ENCODE data around the gene MACC1.
A peak's percentile ranks its signal among the peaks of the same experiment; 100 is the strongest.

Gene MACC1

DNA sequence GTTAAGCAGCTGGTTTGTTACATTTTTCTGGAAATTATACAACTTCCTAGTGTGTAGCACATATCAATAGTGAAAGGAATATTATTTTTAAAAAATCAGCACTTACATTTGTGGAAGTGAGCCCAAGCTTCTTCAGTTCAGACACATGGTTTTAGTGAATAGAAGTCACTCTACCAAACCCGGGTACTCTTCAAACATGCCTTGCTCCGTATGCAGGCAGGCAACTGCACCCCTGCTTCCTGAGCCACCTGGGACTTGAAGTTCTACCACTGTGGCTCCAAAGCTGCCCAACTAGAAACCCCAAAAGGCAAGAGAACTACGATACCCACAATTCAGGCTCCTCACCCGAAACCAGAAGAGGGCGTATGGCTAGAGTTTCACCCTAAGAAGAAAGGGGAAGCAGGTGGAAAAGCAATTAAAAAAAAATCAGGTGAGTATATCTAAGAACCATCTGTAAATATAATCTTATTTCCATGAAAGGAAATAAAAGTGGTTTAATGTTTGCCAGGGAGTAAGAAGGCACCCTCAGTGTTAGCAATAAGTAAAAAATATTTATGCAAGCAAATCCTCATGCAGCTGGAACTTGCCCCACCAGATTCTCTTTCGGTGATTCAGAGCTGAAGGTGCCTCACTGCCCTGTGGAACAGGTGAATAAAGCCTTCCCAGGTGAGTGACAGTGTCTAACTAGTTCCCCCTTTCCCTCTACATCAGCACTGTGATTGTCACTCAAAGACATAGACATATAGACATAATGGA lies at the start of gene MACC1:
MACC1 (minus strand) TSS at position 192 of the 756 bp plus-strand sequence. CDS start 55,522 bp downstream, outside the sequence.
- DNase-seq (ENCODE audit: low spot score): peak; percentile 35

DNA sequence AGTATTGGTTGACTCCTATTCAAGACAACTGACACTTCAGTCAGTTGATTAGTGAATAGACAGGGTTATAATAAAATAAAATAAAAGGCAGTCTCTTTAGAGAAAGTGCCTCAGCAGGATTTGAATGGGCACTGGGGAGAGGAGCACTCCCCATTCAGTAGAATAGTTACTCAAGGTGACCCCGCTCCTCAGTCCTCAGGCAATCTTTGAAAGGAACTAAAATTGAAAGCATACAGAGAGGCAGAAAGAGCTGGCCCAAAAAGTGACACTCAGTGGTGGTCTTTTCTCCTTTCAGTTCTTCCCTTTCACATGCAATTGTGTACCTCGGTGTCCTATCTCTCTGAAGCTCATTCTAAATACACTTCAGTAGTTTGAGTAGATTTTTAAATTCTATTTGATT lies 47.4 kb upstream of the MACC1 start:
- no peak for DNase-seq (ENCODE audit: low spot score)

DNA sequence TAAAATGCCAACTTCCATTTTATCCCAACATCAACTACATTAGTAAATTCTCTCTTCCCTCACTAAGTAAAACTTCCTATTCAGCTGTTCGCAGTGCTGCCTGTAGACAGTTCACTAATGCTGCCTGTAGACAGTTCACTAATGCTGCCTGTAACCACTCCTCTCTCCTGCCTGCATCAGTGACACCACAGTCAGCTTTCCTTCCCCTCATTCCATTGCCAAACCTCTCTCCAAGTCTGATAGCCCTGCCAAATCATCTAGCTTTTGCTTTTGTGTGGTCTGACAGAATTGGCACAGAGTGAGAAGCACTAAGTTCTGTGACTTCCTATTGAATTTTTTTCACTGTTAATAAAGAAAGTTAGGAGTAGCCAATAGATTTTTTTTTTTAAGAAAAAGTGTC lies 43.0 kb upstream of the MACC1 start:
- no peak for DNase-seq (ENCODE audit: low spot score)

DNA sequence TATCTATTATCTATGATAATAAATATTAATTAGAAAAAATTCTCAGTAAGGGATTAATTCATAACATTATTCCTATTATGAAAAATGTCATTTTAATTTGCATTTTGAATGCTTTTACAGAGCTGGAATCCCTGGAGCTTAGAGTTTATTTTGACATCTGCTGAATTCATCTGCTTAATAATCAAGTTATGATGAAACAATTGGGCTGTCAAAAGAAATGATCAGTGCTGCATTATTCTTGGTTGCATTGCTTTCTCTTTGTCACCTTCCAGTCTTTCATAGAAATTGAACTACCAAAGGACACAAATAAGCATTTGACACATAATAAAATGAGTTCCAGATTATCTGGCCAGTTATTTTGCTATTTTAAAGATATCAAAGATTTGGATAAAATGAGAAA lies 40.0 kb upstream of the MACC1 start:
- no peak for DNase-seq (ENCODE audit: low spot score)

DNA sequence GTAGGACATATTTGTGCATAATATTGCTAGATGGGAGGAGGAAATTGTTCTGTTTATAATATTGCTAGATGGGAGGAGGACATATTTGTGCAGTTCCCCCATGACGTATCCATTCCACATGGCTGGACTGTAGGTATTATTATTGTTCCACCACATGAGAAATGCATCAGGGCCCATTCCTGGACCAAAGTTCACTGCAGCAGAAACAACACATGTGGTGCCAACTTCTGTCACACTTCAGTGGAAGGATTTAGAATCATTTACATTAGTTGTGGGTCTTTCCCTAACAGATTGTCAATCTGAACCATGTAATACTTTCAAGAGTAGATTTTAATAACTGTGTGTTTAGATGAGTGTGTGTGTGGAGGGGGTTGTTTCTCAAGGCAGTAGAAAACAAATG lies 32.7 kb upstream of the MACC1 start:
- no peak for DNase-seq (ENCODE audit: low spot score)

- DNase-seq (ENCODE audit: low spot score): no peak
Measured at GRCh38 chr7:20249376-20249775, 32.2 kb upstream of the MACC1 start.

DNA sequence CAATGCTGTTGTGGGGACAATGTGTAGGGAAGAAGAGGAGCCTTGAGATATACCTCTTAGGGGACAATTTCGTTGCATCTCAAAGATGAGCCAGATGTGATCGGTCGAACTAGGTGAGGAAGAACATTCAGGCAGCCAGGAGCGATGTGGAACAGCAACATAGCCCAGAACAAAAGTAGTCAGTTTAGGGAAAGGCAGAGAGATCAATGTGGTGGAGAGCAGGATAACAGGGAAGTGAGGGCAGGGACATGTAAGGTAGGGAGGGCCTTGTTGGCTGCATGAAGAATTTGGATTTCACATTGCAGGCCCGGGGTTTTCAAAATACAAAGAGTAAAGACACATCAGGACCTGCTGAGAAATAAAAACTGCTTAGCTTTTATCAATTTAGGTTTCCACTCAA lies 29.1 kb upstream of the MACC1 start:
- DNase-seq (ENCODE audit: low spot score): no peak

- no peak for DNase-seq (ENCODE audit: low spot score)
Measured at GRCh38 chr7:20244334-20245120, 27.3 kb upstream of the MACC1 start.

DNA sequence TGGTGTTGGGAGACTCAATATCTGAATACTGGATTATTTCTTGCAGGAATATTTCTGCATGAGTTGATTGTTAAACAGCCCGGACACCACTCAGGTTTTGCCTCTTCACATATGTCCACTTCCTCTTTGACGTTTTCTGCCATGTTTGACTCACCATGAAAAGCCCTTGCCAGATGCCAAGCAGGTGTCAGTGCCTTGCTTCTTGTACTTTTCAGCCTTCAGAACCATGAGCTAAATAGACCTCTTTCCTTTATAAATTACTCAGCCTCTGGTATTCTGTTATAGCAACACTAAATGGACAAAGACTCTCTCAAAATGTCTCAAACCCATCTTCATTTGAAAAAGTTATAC lies 24.7 kb upstream of the MACC1 start:
- no peak for DNase-seq (ENCODE audit: low spot score)

DNA sequence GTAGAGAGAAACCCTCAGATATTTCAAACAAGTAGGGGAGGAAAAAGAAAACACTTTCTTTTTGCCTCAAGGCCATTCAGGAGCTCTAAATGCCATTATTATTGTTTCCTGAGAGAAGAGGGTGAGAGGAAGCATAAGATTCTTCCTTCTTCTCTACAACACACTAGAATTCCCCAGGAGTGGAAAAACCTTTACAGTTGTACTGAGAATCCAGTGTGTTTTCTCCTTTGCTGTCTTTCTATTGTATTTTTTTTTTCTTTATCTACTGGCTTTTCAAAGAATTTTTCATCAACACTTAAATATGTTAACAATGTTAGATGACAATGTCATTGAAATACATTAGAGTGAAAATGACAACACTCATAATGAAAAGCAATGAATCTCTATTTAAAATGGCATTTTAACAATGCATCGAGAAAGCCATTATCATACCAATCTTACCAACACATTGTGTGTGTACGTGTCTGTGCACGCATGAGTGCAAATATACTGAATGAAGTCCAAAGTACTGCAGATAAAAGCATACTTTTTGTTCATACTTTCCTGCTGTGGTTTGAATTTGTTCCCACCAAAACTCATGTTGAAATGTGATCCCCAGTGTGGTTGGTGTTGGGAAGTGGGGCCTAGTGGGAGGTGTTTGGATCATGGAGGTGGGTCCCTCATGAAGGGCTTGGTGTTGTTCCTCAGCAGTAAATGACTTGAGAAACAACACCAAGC lies 24.2 kb upstream of the MACC1 start:
- no peak for DNase-seq (ENCODE audit: low spot score)

GRCh38 chr7:20240080-20240926 lies 23.1 kb upstream of the MACC1 start:
- no peak for DNase-seq (ENCODE audit: low spot score)

DNA sequence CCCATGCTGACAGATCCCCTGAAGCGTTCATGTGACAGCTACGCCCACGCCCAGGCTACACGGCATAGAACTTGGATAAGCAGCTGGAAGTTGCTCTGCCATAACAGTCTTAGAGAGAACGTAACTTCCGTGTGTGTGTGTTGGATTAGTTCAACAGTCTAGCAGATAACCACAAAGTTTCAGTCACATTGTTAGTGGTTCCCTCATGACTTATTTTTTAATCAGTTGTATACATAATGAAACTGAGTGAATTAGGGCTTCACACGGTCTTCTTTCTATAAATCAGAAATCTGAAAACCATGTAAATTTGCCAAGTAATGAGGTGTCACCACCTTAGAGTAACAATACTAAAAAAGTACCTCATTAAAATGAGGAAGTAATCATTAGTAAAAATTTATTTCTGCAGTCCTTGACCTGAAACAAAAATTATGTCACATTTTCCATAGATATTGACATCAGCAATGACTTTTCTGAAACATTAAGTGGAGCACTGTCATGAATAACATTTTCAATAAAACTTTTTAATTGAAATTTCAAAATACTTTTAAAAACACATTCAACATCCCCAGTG lies 21.7 kb upstream of the MACC1 start:
- DNase-seq (ENCODE audit: low spot score): no peak

DNA sequence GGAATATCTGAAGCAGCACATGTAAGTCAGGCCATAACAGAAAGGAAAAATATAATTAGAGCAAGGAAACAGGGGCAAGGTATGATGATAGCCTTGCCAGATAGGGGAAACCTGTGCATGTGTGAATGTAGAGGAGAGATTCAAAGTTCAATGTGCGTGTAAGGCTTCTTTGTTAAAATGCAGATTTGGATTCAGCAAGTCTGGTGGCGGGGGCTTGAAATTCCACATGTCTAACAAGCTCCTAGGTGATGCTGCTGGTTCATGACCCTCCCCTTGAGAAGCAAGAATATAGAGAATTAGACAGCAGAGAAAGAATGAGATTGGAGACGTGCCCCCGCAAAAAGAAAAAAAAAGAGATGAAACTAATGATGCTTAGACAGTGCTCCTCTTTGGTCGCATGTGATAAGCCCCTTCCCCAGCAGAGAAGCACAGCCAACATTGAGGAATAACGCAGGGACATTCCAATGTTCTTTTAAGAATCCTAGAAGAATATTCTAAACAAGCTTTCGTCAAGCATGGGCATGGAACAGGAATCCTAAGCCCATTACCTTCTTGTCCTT lies 21.1 kb upstream of the MACC1 start:
- no peak for DNase-seq (ENCODE audit: low spot score)

DNA sequence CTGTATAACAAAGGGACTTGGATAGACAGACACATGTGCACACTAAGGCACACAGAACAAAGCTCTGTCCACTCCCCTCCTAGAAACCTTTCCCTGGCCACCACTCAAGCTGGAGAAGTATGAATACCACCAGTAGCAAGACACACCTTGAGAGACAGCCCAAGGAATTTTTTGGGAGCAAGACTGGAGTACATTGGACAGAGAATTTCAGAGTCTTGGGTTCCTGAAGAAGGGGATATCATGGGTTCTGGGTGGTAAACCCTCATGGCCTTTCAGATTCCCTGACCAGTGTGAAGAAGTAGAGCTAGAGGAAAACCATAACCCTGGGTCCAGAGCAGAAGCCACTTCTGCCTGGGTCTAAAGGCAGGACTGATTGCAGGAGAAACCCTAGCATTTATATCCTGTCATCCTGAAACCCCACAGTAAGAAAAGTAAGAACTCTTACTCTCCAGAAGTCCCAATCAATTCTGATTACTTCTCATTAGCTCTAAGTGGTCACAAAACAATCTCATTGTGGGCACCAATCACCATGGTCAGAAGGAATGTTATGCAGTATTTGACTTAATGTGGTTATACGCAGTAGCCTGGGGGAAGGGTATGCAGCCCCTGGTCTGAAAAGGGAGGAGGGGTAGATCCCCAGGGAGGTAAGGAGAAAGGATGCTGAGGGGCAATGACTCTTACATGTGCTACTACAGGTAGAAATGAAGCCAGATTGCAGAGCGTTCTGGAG lies 20.4 kb upstream of the MACC1 start:
- DNase-seq (ENCODE audit: low spot score): no peak

DNA sequence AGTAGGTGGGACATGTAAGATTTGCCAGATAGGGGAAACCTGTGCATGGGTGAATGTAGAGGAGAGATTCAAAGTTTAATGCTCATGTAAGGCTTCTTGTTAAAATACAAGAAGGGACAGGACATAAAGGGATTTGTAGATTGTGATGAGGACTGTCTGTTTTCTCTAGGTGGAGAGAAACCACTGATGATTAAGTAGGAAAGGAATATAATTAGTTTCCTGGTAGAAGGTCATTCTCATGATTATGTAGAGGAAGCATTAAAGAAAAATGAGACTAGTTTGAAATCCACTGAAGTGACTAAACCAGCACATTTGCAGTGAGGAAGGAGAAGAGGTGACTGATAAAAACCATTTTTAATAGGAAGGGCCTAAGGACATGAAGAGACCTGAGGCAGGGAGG lies 19.6 kb upstream of the MACC1 start:
- DNase-seq (ENCODE audit: low spot score): no peak

GRCh38 chr7:20236043-20236442 lies 18.9 kb upstream of the MACC1 start:
- no peak for DNase-seq (ENCODE audit: low spot score)

DNA sequence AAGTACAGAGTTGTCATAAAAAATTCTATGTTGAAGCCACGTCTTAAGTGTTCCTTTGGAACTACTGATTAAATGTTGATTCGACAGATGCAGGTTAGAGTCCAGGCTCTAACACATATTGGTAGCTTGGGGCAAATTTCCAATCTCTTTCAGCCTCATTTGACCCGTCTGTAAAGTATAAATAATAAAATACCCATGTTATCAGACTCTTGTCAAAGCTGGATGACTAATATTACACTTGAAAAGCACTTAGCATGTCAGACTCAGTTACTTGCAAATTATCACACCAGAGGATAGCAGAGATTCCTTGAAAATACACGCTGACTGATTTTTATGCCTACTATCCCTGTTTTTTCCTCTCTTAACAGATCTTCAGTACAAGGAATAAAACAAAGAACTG lies 18.1 kb upstream of the MACC1 start:
- no peak for DNase-seq (ENCODE audit: low spot score)

- DNase-seq (ENCODE audit: low spot score): no peak
Measured at GRCh38 chr7:20233362-20233761, 16.2 kb upstream of the MACC1 start.

DNA sequence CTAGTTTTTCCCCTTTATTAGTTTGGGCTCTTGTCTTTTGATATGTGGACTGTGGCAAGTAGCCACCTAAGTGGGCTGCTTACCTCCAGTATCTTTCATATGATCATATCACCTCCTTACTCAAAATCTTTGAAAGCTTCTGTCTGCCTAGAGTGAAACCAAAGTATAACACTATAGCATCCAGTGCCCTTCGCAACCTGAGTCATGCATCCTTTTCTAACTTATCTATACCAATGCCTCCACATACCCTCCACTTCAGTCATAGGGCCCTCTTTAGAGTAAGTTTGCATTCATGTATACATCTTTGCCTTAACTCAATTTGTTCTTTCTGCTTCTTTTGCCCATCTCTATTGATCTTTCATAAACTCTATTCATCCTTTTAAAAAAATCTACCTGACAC lies 15.7 kb upstream of the MACC1 start:
- no peak for DNase-seq (ENCODE audit: low spot score)

DNA sequence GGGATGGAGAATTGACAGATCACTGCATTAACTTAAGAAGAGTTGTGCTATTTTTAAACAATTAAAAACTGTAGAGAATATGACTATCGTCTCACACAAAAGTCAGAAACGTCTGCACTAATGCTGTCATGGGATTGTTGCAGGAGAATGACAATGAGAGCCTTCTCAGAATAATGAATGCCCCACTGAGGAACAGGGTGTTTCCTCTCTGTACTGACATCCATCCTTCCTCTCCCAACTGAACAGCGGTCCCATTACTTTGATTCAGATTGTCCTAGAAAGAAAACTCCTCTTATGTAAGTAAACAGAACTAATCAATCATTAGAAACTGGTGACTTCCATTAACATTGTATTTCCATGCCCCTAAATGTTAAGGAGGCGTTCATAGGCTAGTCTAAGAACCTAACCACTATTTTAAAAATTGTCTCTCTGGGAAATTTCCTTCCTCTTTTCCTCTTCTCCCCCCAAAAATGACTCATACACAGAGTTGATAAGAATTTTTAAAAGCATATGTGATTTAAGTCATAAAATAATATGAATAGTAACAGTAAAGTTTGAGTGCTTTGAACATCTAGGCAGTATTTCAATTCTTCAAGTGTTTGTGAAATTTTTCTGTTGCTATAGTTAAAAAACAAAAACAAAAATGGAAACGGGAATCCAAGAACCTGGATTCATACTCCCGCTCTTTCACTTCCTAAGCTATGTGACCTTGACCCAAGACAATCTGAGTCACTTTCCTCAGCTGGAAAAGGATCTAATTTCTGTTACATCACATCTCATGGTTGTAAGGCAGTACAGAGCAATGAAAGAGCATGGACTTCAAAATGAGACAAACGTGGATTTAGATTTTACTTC lies 12.7 kb upstream of the MACC1 start:
- no peak for DNase-seq (ENCODE audit: low spot score)
